ENCODE data around the gene MIOX.

Gene MIOX

DNA sequence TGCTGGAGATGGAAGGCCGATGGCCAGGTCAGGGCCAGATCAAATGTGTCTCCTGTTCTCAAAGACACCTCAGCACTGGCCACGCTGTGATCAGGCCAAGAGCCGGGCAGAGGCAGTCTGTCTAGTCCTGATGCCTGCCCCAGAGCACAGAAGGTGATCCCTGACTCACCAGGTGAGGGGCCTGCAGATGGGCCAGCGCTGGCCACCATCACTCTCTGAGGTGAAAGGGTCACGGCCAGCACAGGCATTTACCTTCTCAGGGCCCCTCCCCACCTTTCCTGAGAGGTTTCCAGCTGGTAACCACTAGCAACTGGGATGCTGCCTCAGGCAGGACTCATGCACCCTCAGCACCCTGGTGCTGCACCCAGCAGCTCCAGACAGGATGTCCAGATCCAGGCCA lies 14.7 kb upstream of the MIOX start:
- no peak for DNase-seq (ENCODE audit: extremely low read depth in 1 of 2, low read depth in 1 of 2)

- peak; percentile 28 to 33 for DNase-seq (ENCODE audit: extremely low read depth in 1 of 2, low read depth in 1 of 2)
Observed at GRCh38 chr22:50473088-50473487, 13.6 kb upstream of the MIOX start.

- DNase-seq (ENCODE audit: extremely low read depth in 1 of 2, low read depth in 1 of 2) = no peak
Observed at GRCh38 chr22:50473855-50474671, 12.6 kb upstream of the MIOX start.

- DNase-seq (ENCODE audit: extremely low read depth in 1 of 2, low read depth in 1 of 2) = peak; percentile 52 to 84
Observed at GRCh38 chr22:50474710-50475651, 11.7 kb upstream of the MIOX start, which contains the start of gene SBF1. SBF1 (minus strand) TSS chr22:50475035; CDS start chr22:50474840, 195 bp downstream.

DNA sequence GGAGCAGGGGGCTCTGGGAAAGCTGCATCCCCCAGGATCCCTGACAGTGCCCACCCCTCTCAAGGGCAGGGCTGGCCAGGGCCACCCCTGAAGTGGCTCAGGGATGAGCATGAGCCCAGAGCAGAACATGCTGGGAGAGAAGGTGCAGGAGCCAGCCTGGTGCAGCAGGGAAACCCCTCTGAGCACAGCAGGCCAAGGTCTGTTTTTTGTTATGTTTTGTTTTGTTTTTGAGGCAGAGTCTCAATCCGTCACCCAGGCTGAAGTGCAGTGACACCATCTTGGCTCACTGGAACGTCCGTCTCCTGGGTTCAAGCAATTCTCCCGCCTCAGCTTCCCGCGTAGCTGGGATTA lies 11.0 kb upstream of the MIOX start:
- no peak for DNase-seq (ENCODE audit: extremely low read depth in 1 of 2, low read depth in 1 of 2)

- no peak for DNase-seq (ENCODE audit: extremely low read depth in 1 of 2, low read depth in 1 of 2)
Observed at GRCh38 chr22:50476868-50477267, 9.8 kb upstream of the MIOX start.

- no peak for DNase-seq (ENCODE audit: extremely low read depth in 1 of 2, low read depth in 1 of 2)
Observed at GRCh38 chr22:50477923-50478322, 8.7 kb upstream of the MIOX start.

- no peak for DNase-seq (ENCODE audit: extremely low read depth in 1 of 2, low read depth in 1 of 2)
Observed at GRCh38 chr22:50479721-50480120, 6.9 kb upstream of the MIOX start.

DNA sequence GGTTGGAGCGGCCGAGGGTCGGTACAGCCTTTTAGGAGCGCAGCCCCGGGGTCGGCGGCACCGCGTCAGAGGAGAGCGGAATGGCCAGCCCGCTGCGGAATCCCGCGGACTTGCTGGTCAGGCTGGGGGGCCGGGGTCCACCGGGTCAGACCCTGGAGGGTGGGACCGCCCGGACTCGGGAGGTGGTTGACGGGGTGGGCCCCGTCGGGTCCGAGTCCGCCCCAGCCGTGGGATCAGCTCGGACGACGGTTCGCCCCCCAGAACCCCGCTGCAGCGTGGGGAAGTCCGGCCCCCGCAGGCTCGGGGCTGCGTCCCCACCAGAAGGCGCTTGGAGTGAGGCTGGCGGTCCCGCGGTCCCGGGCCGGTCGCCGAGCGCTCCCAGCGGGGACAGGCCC lies 5.6 kb upstream of the MIOX start:
- no peak for DNase-seq (ENCODE audit: extremely low read depth in 1 of 2, low read depth in 1 of 2)

DNA sequence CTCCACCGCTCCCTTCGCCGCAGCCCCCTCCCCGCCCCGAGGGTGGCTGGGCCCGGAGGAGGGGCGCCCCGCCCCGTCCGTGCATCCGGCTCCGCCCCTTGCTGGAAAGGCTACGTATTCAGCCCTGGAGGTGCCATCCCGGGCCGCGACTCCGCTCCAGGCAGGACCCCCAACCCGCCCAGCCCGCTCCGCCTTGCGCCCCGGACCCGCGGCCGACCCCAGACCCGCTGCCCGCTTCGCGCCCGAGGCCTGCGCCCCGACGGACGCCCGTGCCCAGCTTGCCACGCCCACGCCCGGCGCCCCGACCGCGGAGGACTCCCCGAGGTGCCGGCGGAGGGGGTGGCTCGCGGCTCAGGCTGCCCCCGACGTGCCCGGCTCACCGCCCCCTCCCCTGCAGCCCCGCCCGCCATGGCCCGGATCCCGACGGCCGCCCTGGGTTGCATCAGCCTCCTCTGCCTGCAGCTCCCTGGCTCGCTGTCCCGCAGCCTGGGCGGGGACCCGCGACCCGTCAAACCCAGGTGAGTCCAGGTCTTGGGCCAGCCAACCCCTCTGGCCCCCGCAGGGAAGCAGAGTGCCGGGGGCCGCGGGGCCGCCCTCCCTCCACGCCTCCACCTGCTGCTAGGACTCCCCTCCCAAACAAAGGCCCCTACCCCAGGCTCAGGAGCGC lies 5.1 kb upstream of the MIOX start, which contains the start of gene ADM2:
Gene ADM2, plus strand, starts transcription at position 104 of the 667 bp plus-strand sequence. Its CDS starts 305 bp downstream, at position 409.
- DNase-seq (ENCODE audit: extremely low read depth in 1 of 2, low read depth in 1 of 2) = peak in 1 of 2 donors; percentile 45

- no peak for DNase-seq (ENCODE audit: extremely low read depth in 1 of 2, low read depth in 1 of 2)
Observed at GRCh38 chr22:50482107-50483074, 4.3 kb upstream of the MIOX start.

DNA sequence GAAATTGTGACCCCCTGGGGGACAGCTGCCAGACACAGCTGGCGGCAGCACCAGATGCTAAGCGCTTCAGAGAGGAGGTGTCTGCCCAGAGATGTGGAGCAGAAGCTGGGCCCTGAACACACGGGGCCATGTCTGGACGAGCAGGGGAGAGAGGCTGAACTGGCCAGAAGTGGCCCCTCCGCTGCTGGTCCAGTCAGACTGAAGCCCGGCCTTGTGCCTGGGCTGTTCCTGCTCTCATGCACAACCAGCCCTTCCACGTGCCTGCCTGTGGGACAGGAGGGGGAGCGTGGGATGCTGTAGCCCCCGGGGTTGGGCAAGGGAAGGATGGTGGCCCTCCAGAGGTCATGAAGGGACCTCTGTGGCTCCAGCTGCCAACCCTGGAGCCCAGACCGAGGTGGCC lies 3.6 kb upstream of the MIOX start:
- no peak for DNase-seq (ENCODE audit: extremely low read depth in 1 of 2, low read depth in 1 of 2)

DNA sequence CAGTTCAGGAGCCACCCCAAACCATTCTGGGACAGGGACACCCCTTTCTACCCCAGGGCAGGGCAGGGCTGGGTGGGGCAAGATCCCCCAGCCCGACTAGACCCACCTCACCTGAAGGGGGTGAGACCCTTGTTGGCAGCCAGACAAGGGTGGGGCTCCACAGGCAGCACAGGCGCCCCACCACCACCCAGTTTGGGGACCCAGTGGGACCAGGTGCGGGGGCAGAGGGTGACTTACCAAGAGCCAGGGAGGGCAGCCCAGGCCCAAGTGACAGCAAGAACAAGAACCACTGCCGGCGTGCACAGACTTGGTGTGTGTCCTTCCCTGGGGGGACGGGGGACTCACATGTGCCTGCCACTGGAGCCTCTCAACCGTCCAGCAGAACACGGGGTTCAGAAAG lies 3.1 kb upstream of the MIOX start:
- DNase-seq (ENCODE audit: extremely low read depth in 1 of 2, low read depth in 1 of 2) = no peak

GRCh38 chr22:50483977-50484853 lies 2.4 kb upstream of the MIOX start:
- DNase-seq (ENCODE audit: extremely low read depth in 1 of 2, low read depth in 1 of 2) = no peak

DNA sequence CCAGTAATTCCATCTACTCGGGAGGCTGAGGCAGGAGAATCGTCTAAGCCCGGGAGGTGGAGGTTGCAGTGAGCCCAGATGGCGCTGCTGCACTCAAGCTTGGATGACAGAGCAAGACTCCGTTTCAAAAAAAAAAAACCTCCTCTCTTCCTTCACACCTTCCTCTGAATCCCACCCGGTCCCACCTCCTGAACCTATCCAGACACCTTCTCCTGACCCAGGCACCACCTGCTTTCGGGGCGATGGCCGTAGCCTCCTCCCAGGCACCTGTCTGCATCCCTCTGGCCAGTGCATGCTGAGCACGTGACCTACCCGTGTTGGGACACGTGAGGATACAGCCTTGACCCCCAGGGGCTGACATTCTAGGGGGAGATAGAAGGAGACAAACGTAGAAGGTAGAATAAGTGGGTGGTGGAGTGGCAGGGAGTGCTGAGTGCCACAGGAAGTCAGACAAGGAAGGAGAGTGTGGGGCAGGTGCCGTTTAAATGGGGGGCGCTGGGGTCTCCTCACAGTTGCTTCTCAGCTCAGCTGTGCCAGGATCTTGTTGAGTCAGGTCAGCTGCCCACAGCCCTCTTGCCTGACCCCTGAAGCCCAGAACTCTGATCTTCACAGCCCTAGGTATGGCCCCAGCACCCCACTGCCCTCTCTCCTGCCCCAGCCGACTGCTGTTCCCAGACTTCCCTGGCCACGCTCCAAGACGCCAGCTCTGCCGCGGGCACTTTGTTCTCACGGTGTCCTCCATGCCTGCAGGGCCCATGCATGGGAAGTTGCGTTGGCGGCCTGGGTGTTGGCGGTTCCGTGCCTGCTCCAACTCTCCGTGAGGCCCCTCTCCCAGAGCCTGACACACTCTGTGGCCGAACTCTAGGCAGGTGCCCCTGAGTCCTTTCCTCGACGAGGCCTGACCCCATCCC lies 1.2 kb upstream of the MIOX start:
- no peak for DNase-seq (ENCODE audit: extremely low read depth in 1 of 2, low read depth in 1 of 2)

DNA sequence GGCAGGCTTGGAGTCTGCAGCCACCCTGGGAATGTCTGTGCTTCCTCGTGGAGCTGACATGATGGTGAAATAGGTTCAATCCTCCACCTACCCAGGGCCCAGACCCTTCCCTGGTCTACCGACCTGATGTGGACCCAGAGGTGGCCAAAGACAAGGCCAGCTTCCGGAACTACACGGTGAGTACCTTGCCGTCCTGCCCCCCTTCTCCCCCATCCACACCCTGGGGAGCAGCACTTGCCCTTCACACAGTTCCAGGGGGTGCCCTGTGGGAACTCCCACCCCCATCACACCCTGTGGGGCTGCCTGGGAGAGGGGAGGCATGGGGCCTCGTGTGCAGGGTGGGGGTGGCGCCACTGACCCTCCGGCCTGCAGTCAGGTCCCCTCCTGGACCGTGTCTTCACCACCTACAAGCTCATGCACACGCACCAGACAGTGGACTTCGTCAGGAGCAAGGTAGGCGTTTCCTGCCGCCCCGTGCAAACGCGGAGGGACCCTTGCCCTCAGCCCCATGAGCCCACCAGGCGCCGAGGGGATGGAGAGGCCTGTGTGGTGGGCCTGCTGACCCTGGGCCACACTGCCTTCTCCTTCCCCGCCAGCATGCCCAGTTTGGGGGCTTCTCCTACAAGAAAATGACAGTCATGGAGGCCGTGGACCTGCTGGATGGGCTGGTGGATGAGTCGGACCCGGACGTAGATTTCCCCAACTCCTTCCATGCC lies 789 bp downstream of the MIOX start:
- DNase-seq (ENCODE audit: extremely low read depth in 1 of 2, low read depth in 1 of 2) = no peak

- no peak for DNase-seq (ENCODE audit: extremely low read depth in 1 of 2, low read depth in 1 of 2)
Observed at GRCh38 chr22:50488006-50488677, 1.5 kb downstream of the MIOX start.

Measured in activated CD8-positive, alpha-beta memory T cell treated with anti-CD3 and anti-CD28 coated beads for 1 hour (primary cell).